Measurements from ENCODE around the gene MALSU1. TPM values are rescaled to one million over a fixed set of nuclear protein-coding genes. Genes with fewer than 3 reads are reported as not detected.
A peak's percentile ranks its signal among the peaks of the same experiment; 100 is the strongest.

The MALSU1 gene
- total and polyA plus RNA-seq, 2 of the 13 experiments (the other 11 are each of a cell fraction or from before 2014, with no cell fraction given), result 72.0 to 141 TPM

DNA sequence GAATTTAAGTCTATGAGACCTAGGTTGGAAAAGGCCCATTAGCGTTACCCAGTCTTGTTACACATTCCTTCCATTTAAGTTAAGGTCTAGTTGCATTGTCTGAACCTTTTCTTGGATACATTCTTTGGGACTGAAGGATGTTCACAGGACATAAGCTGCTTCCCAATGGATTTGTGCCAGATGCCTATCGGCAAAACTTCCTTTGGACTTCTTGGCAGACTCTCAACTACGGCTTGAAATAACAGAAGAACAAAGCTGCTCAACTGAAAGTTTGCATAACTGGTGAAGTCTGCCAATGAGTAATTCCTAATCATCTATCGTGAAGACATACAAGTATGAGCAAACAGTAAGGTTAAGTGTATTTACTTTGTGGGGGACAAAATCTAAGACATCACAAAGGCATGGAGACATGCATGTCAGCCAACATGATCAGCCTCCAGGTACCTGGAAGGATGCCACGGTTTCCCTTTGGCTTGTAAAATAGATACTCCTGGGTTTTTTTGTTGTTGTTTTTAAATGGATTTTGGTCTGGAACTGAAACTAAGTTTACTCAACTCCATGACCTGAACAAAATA is 35.4 kb downstream of the MALSU1 start (continued):
- peak; percentile 10; the same call in 1 of the 2 replicates for TF ChIP-seq RFX3 (CRISPR knock-in tag; IDR thresholded peaks at IDR 0.05)
- TF ChIP-seq, protein P1, sequence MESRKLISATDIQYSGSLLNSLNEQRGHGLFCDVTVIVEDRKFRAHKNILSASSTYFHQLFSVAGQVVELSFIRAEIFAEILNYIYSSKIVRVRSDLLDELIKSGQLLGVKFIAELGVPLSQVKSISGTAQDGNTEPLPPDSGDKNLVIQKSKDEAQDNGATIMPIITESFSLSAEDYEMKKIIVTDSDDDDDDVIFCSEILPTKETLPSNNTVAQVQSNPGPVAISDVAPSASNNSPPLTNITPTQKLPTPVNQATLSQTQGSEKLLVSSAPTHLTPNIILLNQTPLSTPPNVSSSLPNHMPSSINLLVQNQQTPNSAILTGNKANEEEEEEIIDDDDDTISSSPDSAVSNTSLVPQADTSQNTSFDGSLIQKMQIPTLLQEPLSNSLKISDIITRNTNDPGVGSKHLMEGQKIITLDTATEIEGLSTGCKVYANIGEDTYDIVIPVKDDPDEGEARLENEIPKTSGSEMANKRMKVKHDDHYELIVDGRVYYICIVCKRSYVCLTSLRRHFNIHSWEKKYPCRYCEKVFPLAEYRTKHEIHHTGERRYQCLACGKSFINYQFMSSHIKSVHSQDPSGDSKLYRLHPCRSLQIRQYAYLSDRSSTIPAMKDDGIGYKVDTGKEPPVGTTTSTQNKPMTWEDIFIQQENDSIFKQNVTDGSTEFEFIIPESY (CRISPR knock-in tag; IDR thresholded peaks at IDR 0.05), result peak; percentile 48; the same call in 1 of the 2 replicates
- peak; percentile 95 for TF ChIP-seq RCOR2 (CRISPR knock-in tag; IDR thresholded peaks at IDR 0.05)
- TF ChIP-seq DMAP1 (CRISPR knock-in tag; IDR thresholded peaks at IDR 0.05), result peak; percentile 48
- TF ChIP-seq ZNF274 (CRISPR knock-in tag; IDR thresholded peaks at IDR 0.05), result no peak
- peak; percentile 86 for TF ChIP-seq TEAD3 (CRISPR knock-in tag; optimal IDR thresholded peaks at IDR 0.05; ENCODE audit: borderline replicate concordance)
- no peak for TF ChIP-seq IKZF4 (CRISPR knock-in tag; IDR thresholded peaks at IDR 0.05; ENCODE audit: borderline replicate concordance, low read depth, not compliant biosample characterization)
- no peak for TF ChIP-seq ZFP36L2 (CRISPR knock-in tag; IDR thresholded peaks at IDR 0.05)
- TF ChIP-seq ZNF773 (CRISPR knock-in tag; IDR thresholded peaks at IDR 0.05; ENCODE audit: borderline replicate concordance), result no peak
- no peak for TF ChIP-seq SATB2 (CRISPR knock-in tag; IDR thresholded peaks at IDR 0.05)
- TF ChIP-seq SCMH1 (CRISPR knock-in tag; IDR thresholded peaks at IDR 0.05; ENCODE audit: borderline replicate concordance), result no peak
- no peak for TF ChIP-seq SPEN (CRISPR knock-in tag; IDR thresholded peaks at IDR 0.05; ENCODE audit: low read depth)
- TF ChIP-seq, protein P2, sequence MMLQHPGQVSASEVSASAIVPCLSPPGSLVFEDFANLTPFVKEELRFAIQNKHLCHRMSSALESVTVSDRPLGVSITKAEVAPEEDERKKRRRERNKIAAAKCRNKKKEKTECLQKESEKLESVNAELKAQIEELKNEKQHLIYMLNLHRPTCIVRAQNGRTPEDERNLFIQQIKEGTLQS (CRISPR knock-in tag; IDR thresholded peaks at IDR 0.05), result peak; percentile 76
- peak; percentile 59; the same call in 1 of the 2 replicates for TF ChIP-seq REPIN1 (CRISPR knock-in tag; IDR thresholded peaks at IDR 0.05; ENCODE audit: borderline replicate concordance, low read depth)
- TF ChIP-seq ZBTB7A (CRISPR knock-in tag; IDR thresholded peaks at IDR 0.05), result no peak
- TF ChIP-seq ZSCAN22 (CRISPR knock-in tag; IDR thresholded peaks at IDR 0.05), result no peak
- TF ChIP-seq, protein P3, sequence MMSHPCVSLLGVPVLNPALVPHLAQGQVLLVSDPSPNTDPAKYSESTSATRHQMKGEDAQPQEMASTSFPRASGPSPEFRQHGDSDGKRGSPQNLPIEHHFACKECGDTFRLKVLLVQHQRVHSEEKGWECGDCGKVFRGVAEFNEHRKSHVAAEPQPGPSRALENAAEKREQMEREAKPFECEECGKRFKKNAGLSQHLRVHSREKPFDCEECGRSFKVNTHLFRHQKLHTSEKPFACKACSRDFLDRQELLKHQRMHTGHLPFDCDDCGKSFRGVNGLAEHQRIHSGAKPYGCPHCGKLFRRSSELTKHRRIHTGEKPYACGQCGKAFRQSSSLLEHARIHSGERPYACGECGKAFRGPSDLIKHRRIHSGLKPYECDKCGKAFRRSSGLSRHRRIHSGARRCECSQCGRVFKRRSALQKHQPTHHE (CRISPR knock-in tag; IDR thresholded peaks at IDR 0.05; ENCODE audit: borderline replicate concordance), result no peak
- TF ChIP-seq, protein P4, sequence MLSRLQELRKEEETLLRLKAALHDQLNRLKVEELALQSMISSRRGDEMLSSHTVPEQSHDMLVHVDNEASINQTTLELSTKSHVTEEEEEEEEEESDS (CRISPR knock-in tag; IDR thresholded peaks at IDR 0.05; ENCODE audit: borderline replicate concordance), result no peak
- peak; percentile 61; the same call in 1 of the 2 replicates for TF ChIP-seq ZBTB7B (CRISPR knock-in tag; IDR thresholded peaks at IDR 0.05)
- TF ChIP-seq, protein P5, sequence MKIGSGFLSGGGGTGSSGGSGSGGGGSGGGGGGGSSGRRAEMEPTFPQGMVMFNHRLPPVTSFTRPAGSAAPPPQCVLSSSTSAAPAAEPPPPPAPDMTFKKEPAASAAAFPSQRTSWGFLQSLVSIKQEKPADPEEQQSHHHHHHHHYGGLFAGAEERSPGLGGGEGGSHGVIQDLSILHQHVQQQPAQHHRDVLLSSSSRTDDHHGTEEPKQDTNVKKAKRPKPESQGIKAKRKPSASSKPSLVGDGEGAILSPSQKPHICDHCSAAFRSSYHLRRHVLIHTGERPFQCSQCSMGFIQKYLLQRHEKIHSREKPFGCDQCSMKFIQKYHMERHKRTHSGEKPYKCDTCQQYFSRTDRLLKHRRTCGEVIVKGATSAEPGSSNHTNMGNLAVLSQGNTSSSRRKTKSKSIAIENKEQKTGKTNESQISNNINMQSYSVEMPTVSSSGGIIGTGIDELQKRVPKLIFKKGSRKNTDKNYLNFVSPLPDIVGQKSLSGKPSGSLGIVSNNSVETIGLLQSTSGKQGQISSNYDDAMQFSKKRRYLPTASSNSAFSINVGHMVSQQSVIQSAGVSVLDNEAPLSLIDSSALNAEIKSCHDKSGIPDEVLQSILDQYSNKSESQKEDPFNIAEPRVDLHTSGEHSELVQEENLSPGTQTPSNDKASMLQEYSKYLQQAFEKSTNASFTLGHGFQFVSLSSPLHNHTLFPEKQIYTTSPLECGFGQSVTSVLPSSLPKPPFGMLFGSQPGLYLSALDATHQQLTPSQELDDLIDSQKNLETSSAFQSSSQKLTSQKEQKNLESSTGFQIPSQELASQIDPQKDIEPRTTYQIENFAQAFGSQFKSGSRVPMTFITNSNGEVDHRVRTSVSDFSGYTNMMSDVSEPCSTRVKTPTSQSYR (CRISPR knock-in tag; IDR thresholded peaks at IDR 0.05; ENCODE audit: borderline replicate concordance), result peak; percentile 90
- TF ChIP-seq SRF (IDR thresholded peaks at IDR 0.05; ENCODE audit: low read depth, low read length), result no peak
- no peak for TF ChIP-seq CAMTA2 (CRISPR knock-in tag; IDR thresholded peaks at IDR 0.05; ENCODE audit: borderline replicate concordance)
- TF ChIP-seq STAT5B (CRISPR knock-in tag; IDR thresholded peaks at IDR 0.05), result peak; percentile 72; the same call in 1 of the 2 replicates
- no peak for TF ChIP-seq CHCHD3 (CRISPR knock-in tag; IDR thresholded peaks at IDR 0.05)
- TF ChIP-seq POLR2G (IDR thresholded peaks at IDR 0.05; ENCODE audit: low read depth, low read length), result no peak
- no peak for TF ChIP-seq PCBP2 (optimal IDR thresholded peaks at IDR 0.05; ENCODE audit: low read depth, low read length, poor library complexity, severe bottlenecking)
